Suprapubic skin (tissue), 4 donors: ENCODE results near the gene SMIM29. TPM values are rescaled to one million over a fixed set of nuclear protein-coding genes. Genes with fewer than 3 reads are reported as not detected.

Experiments used
- DNase-seq, 2 donors: peaks; one replicate each; pipeline ENCODE4 v3.0.0-alpha.2; 2019; ENCODE audit warnings: low spot score in 2 of 2
- H3K27ac ChIP-seq: fragments of 200-600 bp; sonication (generic); one replicate; pipeline ENCODE4 v1.5.1; 2019
- H3K27me3 ChIP-seq: fragments of 200-600 bp; sonication (generic); one replicate; pipeline ENCODE4 v1.5.1; 2019
- H3K36me3 ChIP-seq: fragments of 200-600 bp; sonication (generic); one replicate; pipeline ENCODE4 v1.5.1; 2019
- H3K4me1 ChIP-seq: fragments of 200-600 bp; sonication (generic); one replicate; pipeline ENCODE4 v1.5.1; 2019
- H3K4me3 ChIP-seq: fragments of 200-600 bp; sonication (generic); one replicate; pipeline ENCODE4 v1.5.1; 2019; ENCODE audit warnings: mild to moderate bottlenecking
- H3K9me3 ChIP-seq: fragments of 200-600 bp; sonication (generic); one replicate; pipeline ENCODE4 v1.5.1; 2019
- EP300 ChIP-seq: sonication (generic); formaldehyde crosslinking; IDR thresholded peaks from one replicate; pipeline ENCODE4 v1.6.1; 2017; ENCODE audit warnings: antibody characterized with exemption
- POLR2A ChIP-seq, 2 donors: fragments of 450-650 bp; IDR thresholded peaks; one replicate each; pipeline ENCODE4 v1.6.1; 2017; ENCODE audit warnings: antibody characterized with exemption in 2 of 2, mild to moderate bottlenecking in 2 of 2, moderate library complexity in 2 of 2
- POLR2AphosphoS5 ChIP-seq, 3 donors: sonication (generic); formaldehyde crosslinking; IDR thresholded peaks; one replicate each; pipeline ENCODE4 v1.6.1; 2017; ENCODE audit warnings: antibody characterized with exemption in 3 of 3
- WGBS: methylation state at CpG from one replicate; pipeline ENCODE4 v1.1.5; 2018; 5-methylcytosine and 5-hydroxymethylcytosine counted together
- total RNA-seq, 4 donors: library from RNA; depleted of rRNA; stranded (reverse); fragments of >200 nt; gene quantifications; one replicate each; pipeline ENCODE4 v1.1.0, GENCODE V29; 2016
- TF ChIP-seq, protein P1 (sequence below), 2 donors: fragments of 200-600 bp in 1 of 2; fragments of 450-650 bp in 1 of 2; sonication (generic) in 1 of 2; IDR thresholded peaks; one replicate each; pipeline ENCODE4 v1.5.1; 2016 to 2019; ENCODE audit warnings: antibody characterized with exemption in 2 of 2, mild to moderate bottlenecking in 1 of 2, moderate library complexity in 1 of 2

Gene SMIM29
- total RNA-seq = 10 to 100 TPM; 45.2 to 58.8 (median 51.2) TPM

GRCh38 chr6:34248727-34249468 lies at the start of gene SMIM29:
Gene SMIM29, minus strand, starts transcription at chr6:34249006. Its CDS starts 1,215 bp downstream, at chr6:34247791.
- no peak for TF ChIP-seq EP300
- peak in 1 of 2 donors; percentile 47 for TF ChIP-seq POLR2A (IDR thresholded peaks at IDR 0.05)
- TF ChIP-seq, protein P1, sequence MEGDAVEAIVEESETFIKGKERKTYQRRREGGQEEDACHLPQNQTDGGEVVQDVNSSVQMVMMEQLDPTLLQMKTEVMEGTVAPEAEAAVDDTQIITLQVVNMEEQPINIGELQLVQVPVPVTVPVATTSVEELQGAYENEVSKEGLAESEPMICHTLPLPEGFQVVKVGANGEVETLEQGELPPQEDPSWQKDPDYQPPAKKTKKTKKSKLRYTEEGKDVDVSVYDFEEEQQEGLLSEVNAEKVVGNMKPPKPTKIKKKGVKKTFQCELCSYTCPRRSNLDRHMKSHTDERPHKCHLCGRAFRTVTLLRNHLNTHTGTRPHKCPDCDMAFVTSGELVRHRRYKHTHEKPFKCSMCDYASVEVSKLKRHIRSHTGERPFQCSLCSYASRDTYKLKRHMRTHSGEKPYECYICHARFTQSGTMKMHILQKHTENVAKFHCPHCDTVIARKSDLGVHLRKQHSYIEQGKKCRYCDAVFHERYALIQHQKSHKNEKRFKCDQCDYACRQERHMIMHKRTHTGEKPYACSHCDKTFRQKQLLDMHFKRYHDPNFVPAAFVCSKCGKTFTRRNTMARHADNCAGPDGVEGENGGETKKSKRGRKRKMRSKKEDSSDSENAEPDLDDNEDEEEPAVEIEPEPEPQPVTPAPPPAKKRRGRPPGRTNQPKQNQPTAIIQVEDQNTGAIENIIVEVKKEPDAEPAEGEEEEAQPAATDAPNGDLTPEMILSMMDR (IDR thresholded peaks at IDR 0.05) = peak; percentile 89 to 99
- peak in 1 of 3 donors; percentile 56 for TF ChIP-seq POLR2AphosphoS5 (IDR thresholded peaks at IDR 0.05)
- H3K27me3 ChIP-seq = no peaks in the 10 kb centered on the region
- H3K27ac ChIP-seq = peak within 1 kb of the TSS; percentile 93
- no peaks in the 10 kb centered on the region for H3K9me3 ChIP-seq
- peak within 1 kb of the TSS; percentile 91 for H3K4me3 ChIP-seq
- 0% methylated on average over 9 of the region's 79 CpGs for WGBS
- peaks cover 42% of the 10 kb centered on the region for H3K4me1 ChIP-seq
- H3K36me3 ChIP-seq = peaks cover 6% of the 10 kb centered on the region
- DNase-seq = peak; percentile 98

DNA sequence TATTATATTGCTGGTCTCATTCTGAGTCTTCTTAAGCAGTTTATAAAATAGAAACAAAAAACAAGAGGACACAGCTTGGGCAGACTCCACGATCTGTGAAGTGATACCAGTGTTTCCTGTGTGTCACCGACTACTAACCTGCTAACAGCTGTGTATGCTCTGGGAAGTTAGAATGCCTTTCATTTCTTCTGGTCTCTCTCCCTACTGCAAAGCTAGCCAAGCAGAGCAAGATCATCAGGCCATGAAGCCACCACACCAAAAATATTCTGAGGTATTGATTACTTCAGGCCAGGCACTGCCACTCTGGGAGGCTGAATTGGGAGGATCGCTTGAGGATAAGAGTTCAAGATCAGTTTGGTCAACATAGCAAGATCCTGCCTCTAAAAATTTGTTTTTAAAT lies 46.9 kb upstream of the SMIM29 start:
- WGBS = 73% methylated on average over 3 of the region's 3 CpGs
- Histone ChIP-seq H3K9me3 (no peaks in the 10 kb centered on the region), H3K4me3 (no peak overlapping the region), H3K27me3 (no peaks in the 10 kb centered on the region), H3K36me3 (peaks cover 24% of the 10 kb centered on the region), H3K27ac (no peak overlapping the region), H3K4me1 (no peaks in the 10 kb centered on the region)
- DNase-seq = no peak
- TF ChIP-seq EP300 (no peak), POLR2AphosphoS5 (IDR thresholded peaks at IDR 0.05) (no peak), POLR2A (IDR thresholded peaks at IDR 0.05) (no peak)
- TF ChIP-seq, protein P1 (IDR thresholded peaks at IDR 0.05) = no peak

- H3K36me3 ChIP-seq = peaks cover 26% of the 10 kb centered on the region
- no peaks in the 10 kb centered on the region for H3K9me3 ChIP-seq
- TF ChIP-seq POLR2AphosphoS5 (IDR thresholded peaks at IDR 0.05) = no peak
- TF ChIP-seq, protein P1 (IDR thresholded peaks at IDR 0.05) = no peak
- TF ChIP-seq POLR2A (IDR thresholded peaks at IDR 0.05) = no peak
- TF ChIP-seq EP300 = no peak
- no peak for DNase-seq
- no peaks in the 10 kb centered on the region for H3K4me1 ChIP-seq
- WGBS = 94% methylated on average over 3 of the region's 3 CpGs
- no peak overlapping the region for H3K4me3 ChIP-seq
- no peaks in the 10 kb centered on the region for H3K27me3 ChIP-seq
- no peak overlapping the region for H3K27ac ChIP-seq
Observed at GRCh38 chr6:34292954-34293353, 44.1 kb upstream of the SMIM29 start.

- 93% methylated on average over 11 of the region's 11 CpGs for WGBS
- Histone ChIP-seq H3K27ac (no peak overlapping the region), H3K36me3 (peaks cover 24% of the 10 kb centered on the region)
Observed at GRCh38 chr6:34289137-34289536, 40.3 kb upstream of the SMIM29 start.

GRCh38 chr6:34288581-34288980 lies 39.8 kb upstream of the SMIM29 start:
- Histone ChIP-seq H3K36me3 (peaks cover 18% of the 10 kb centered on the region), H3K27me3 (no peaks in the 10 kb centered on the region), H3K4me3 (no peak overlapping the region), H3K4me1 (peaks cover 8% of the 10 kb centered on the region), H3K27ac (no peak overlapping the region), H3K9me3 (no peaks in the 10 kb centered on the region)
- 65% methylated on average over 5 of the region's 5 CpGs for WGBS
- TF ChIP-seq EP300 (no peak), POLR2A (IDR thresholded peaks at IDR 0.05) (no peak), POLR2AphosphoS5 (IDR thresholded peaks at IDR 0.05) (no peak)
- TF ChIP-seq, protein P1 (IDR thresholded peaks at IDR 0.05) = no peak
- no peak for DNase-seq

More at GRCh38 chr6:34289137-34289536, 40.3 kb upstream of the SMIM29 start:
- no peak for DNase-seq
- no peaks in the 10 kb centered on the region for H3K27me3 ChIP-seq
- H3K9me3 ChIP-seq = no peaks in the 10 kb centered on the region
- no peak overlapping the region for H3K4me3 ChIP-seq
- peaks cover 8% of the 10 kb centered on the region for H3K4me1 ChIP-seq
- TF ChIP-seq, protein P1 (IDR thresholded peaks at IDR 0.05) = no peak
- no peak for TF ChIP-seq POLR2A (IDR thresholded peaks at IDR 0.05)
- no peak for TF ChIP-seq EP300
- TF ChIP-seq POLR2AphosphoS5 (IDR thresholded peaks at IDR 0.05) = no peak
